A673 (cell line): ENCODE measurements around the gene IL11RA.

Source experiments
- EZH2 ChIP-seq: fragments of 200-600 bp; sonication (generic); IDR thresholded peaks from 2 replicates; pipeline ENCODE4 v1.6.1; 2017; ENCODE audit warnings: borderline replicate concordance, low read depth, mild to moderate bottlenecking, mixed read lengths, antibody characterized with exemption, low read length; ENCODE audit not compliant: poor library complexity, severe bottlenecking
- TF ChIP-seq, protein P1 (sequence below): fragments of 300-800, 200-600 bp; sonication (generic); conservative IDR thresholded peaks from 2 replicates; pipeline ENCODE4 v1.5.1; 2017; ENCODE audit warnings: low read depth, mild to moderate bottlenecking, antibody characterized with exemption, low read length, moderate library complexity, mixed read lengths

DNA sequence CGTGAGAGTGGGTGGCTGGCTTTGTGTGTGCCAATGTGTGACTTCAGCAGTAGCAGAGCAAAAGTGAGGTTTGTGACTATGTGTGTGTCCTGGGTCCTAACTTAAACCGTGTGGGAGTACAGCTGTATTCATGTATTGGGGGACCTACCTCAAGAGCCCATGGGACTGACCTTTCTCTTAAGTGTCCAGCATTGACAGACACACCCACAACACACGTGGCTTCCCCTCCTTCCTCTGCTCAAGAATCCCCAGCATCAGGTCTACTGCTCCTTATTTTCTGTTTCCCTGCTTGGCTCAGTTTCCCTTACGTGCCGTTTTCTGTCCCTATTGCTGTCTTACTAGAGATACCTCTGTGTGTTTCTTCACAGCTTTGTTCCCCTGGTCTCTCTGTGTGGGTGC, 616 bp downstream of the IL11RA start:
- TF ChIP-seq, protein P1, sequence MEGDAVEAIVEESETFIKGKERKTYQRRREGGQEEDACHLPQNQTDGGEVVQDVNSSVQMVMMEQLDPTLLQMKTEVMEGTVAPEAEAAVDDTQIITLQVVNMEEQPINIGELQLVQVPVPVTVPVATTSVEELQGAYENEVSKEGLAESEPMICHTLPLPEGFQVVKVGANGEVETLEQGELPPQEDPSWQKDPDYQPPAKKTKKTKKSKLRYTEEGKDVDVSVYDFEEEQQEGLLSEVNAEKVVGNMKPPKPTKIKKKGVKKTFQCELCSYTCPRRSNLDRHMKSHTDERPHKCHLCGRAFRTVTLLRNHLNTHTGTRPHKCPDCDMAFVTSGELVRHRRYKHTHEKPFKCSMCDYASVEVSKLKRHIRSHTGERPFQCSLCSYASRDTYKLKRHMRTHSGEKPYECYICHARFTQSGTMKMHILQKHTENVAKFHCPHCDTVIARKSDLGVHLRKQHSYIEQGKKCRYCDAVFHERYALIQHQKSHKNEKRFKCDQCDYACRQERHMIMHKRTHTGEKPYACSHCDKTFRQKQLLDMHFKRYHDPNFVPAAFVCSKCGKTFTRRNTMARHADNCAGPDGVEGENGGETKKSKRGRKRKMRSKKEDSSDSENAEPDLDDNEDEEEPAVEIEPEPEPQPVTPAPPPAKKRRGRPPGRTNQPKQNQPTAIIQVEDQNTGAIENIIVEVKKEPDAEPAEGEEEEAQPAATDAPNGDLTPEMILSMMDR, result no peak
- TF ChIP-seq EZH2, result no peak
